ENCODE data around the gene DNAH14. TPM values are rescaled to one million over a fixed set of nuclear protein-coding genes. Genes with fewer than 3 reads are reported as not detected.
"Not testable (repeated sequence)": the region's sequence is repeated elsewhere in the genome, so short reads cannot be mapped to it uniquely, and the experiment has no call there.

DNAH14 gene
- total and polyA plus RNA-seq, 2 donors (not counting 1 experiment from before 2014, with no cell fraction given), result not detected

DNA sequence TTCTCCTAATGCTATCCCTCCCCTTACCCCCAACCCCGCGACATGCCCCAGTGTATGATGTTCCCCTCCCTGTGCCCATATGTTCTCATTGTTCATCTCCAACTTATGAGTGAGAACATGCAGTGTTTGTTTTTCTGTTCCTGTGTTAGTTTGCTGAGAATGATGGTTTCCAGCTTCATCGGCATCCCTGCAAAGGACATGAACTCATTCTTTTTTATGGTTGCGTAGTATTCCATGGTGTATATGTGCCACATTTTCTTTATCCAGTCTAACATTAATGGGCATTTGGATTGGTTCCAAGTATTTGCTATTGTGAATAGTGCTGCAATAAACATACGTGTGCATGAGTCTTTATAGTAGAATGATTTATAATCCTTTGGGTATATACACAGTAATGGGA lies 78.6 kb downstream of the DNAH14 start:
- ATAC-seq (ENCODE audit: low read depth); POLR2A ChIA-PET: not testable (repeated sequence)

DNA sequence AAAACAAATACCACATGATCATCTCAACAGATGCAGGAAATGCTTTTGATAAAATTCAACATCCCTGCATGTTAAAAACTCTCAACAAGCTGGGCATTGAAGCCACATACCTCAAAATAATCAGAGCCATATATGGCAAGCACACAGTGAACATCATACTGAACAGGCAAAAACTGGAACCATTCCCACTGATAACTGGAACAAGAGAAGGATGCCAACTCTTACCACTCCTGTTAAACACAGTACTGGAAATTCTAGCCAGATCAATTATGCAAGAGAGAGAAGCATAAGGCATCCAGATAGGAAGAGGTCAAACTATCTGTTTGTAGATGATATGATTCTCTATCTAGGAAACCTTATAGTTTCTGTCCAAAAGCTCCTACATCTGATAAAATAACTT lies 91.6 kb downstream of the DNAH14 start:
- ChIA-PET POLR2A (no interaction called here), CTCF (no interaction called here)
- no peak for DNase-seq
- Mint-ChIP-seq H3K4me3 (no peak overlapping the region), H3K4me1 (no peaks in the 10 kb centered on the region), H3K27ac (no peak overlapping the region), H3K27me3 (no peaks in the 10 kb centered on the region), H3K9me3 (ENCODE audit: insufficient read depth) (peaks cover 9% of the 10 kb centered on the region)
- peaks cover 0 to 7% (median 2%) of the 10 kb centered on the region in 3 donors for H3K9me3 ChIP-seq (ENCODE audit: control extremely low read depth in 1 of 3, control insufficient read depth in 2 of 3, insufficient read depth in 1 of 3, low read length in 2 of 3)
- ATAC-seq (ENCODE audit: low read depth), result no peak
- no peaks in the 10 kb centered on the region for H3K79me2 ChIP-seq (ENCODE audit: control insufficient read depth, insufficient read depth, low read length)
- intact Hi-C loops (cut with micrococcal nuclease), result no loop called here
- TF ChIP-seq, protein P1, sequence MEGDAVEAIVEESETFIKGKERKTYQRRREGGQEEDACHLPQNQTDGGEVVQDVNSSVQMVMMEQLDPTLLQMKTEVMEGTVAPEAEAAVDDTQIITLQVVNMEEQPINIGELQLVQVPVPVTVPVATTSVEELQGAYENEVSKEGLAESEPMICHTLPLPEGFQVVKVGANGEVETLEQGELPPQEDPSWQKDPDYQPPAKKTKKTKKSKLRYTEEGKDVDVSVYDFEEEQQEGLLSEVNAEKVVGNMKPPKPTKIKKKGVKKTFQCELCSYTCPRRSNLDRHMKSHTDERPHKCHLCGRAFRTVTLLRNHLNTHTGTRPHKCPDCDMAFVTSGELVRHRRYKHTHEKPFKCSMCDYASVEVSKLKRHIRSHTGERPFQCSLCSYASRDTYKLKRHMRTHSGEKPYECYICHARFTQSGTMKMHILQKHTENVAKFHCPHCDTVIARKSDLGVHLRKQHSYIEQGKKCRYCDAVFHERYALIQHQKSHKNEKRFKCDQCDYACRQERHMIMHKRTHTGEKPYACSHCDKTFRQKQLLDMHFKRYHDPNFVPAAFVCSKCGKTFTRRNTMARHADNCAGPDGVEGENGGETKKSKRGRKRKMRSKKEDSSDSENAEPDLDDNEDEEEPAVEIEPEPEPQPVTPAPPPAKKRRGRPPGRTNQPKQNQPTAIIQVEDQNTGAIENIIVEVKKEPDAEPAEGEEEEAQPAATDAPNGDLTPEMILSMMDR (IDR thresholded peaks at IDR 0.05), result no peak
- TF ChIP-seq EZH2 (IDR thresholded peaks at IDR 0.05; ENCODE audit: borderline replicate concordance, insufficient read depth, low read depth, low read length, poor library complexity, severe bottlenecking), result no peak
- H3K27me3 ChIP-seq (replicated peaks in 1 of 4; ENCODE audit: control extremely low read depth in 1 of 4, control insufficient read depth in 3 of 4, insufficient read depth in 4 of 4, low read length in 3 of 4), result peaks cover 0 to 5% (median 0%) of the 10 kb centered on the region in 4 experiments
- no peaks in the 10 kb centered on the region for H3K36me3 ChIP-seq (replicated peaks in 1 of 2; ENCODE audit: control extremely low read depth in 1 of 2, control insufficient read depth in 1 of 2, extremely low read depth in 1 of 2, insufficient read depth in 2 of 2, low read length in 1 of 2)
- no peak overlapping the region for H2AFZ ChIP-seq (ENCODE audit: insufficient read depth, low read depth, low read length, poor library complexity, severe bottlenecking)
- no peak overlapping the region for H3K9ac ChIP-seq (ENCODE audit: low read length)
- H3K4me1 ChIP-seq (ENCODE audit: control insufficient read depth in 2 of 2, insufficient read depth in 2 of 2, low read length in 2 of 2), result no peaks in the 10 kb centered on the region
- no peaks in the 10 kb centered on the region for H4K20me1 ChIP-seq (ENCODE audit: control insufficient read depth, insufficient read depth, low read length, poor library complexity, severe bottlenecking)
- H3K27ac ChIP-seq (ENCODE audit: low read length in 2 of 2), result no peak overlapping the region
- no peak overlapping the region for H3K4me2 ChIP-seq (replicated peaks; ENCODE audit: low read depth, low read length, poor library complexity, severe bottlenecking)
- no peak overlapping the region for H3K4me3 ChIP-seq (ENCODE audit: control extremely low read depth in 1 of 5, extremely low read depth in 1 of 5, insufficient read depth in 1 of 5, low read depth in 2 of 5, low read length in 4 of 5)

More for the DNA sequence above, 78.6 kb downstream of the DNAH14 start:
- H3K4me2 ChIP-seq (replicated peaks; ENCODE audit: low read depth, low read length, poor library complexity, severe bottlenecking); DNase-seq; intact Hi-C loops (cut with micrococcal nuclease); H4K20me1 ChIP-seq (ENCODE audit: control insufficient read depth, insufficient read depth, low read length, poor library complexity, severe bottlenecking); H3K9me3 Mint-ChIP-seq (ENCODE audit: insufficient read depth); H3K36me3 ChIP-seq (replicated peaks in 1 of 2; ENCODE audit: control extremely low read depth in 1 of 2, control insufficient read depth in 1 of 2, extremely low read depth in 1 of 2, insufficient read depth in 2 of 2, low read length in 1 of 2); H3K4me3 Mint-ChIP-seq; H2AFZ ChIP-seq (ENCODE audit: insufficient read depth, low read depth, low read length, poor library complexity, severe bottlenecking); H3K27ac Mint-ChIP-seq; H3K4me1 ChIP-seq (ENCODE audit: control insufficient read depth in 2 of 2, insufficient read depth in 2 of 2, low read length in 2 of 2); H3K27me3 ChIP-seq (replicated peaks in 1 of 4; ENCODE audit: control extremely low read depth in 1 of 4, control insufficient read depth in 3 of 4, insufficient read depth in 4 of 4, low read length in 3 of 4); H3K27me3 Mint-ChIP-seq; H3K79me2 ChIP-seq (ENCODE audit: control insufficient read depth, insufficient read depth, low read length); CTCF ChIA-PET; H3K9ac ChIP-seq (ENCODE audit: low read length); H3K9me3 ChIP-seq (ENCODE audit: control extremely low read depth in 1 of 3, control insufficient read depth in 2 of 3, insufficient read depth in 1 of 3, low read length in 2 of 3); H3K4me3 ChIP-seq (ENCODE audit: control extremely low read depth in 1 of 5, extremely low read depth in 1 of 5, insufficient read depth in 1 of 5, low read depth in 2 of 5, low read length in 4 of 5); H3K4me1 Mint-ChIP-seq; H3K27ac ChIP-seq (ENCODE audit: low read length in 2 of 2): not testable (repeated sequence)
- WGBS (ENCODE audit: insufficient coverage), result no CpG with 5 or more reads among the region's 5 CpGs

Measured in B cell (primary cell).